OCI-LY1 (cell line): ENCODE data around the gene YY2.

ENCODE experiments used
- EZH2 ChIP-seq: fragments of 200-600 bp; sonication (generic), shearing (Covaris generic); IDR thresholded peaks from 2 replicates; pipeline ENCODE4 v1.8.0; 2017; ENCODE audit warnings: borderline replicate concordance, mixed run types, mild to moderate bottlenecking, antibody characterized with exemption, low read length, moderate library complexity, mixed read lengths
- TF ChIP-seq, protein P1 (sequence below): fragments of 200-600 bp; sonication (generic), shearing (Covaris generic); IDR thresholded peaks from 2 replicates; pipeline ENCODE4 v1.5.1; 2017; ENCODE audit warnings: mild to moderate bottlenecking, antibody characterized with exemption, low read length, moderate library complexity, mixed read lengths

GRCh38 chrX:21907260-21907659 lies 51.5 kb downstream of the YY2 start:
- TF ChIP-seq, protein P1, sequence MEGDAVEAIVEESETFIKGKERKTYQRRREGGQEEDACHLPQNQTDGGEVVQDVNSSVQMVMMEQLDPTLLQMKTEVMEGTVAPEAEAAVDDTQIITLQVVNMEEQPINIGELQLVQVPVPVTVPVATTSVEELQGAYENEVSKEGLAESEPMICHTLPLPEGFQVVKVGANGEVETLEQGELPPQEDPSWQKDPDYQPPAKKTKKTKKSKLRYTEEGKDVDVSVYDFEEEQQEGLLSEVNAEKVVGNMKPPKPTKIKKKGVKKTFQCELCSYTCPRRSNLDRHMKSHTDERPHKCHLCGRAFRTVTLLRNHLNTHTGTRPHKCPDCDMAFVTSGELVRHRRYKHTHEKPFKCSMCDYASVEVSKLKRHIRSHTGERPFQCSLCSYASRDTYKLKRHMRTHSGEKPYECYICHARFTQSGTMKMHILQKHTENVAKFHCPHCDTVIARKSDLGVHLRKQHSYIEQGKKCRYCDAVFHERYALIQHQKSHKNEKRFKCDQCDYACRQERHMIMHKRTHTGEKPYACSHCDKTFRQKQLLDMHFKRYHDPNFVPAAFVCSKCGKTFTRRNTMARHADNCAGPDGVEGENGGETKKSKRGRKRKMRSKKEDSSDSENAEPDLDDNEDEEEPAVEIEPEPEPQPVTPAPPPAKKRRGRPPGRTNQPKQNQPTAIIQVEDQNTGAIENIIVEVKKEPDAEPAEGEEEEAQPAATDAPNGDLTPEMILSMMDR = no peak
- no peak for TF ChIP-seq EZH2
